ENCODE results near the gene CDC42SE2. TPM values are rescaled to one million over a fixed set of nuclear protein-coding genes. Genes with fewer than 3 reads are reported as not detected.

The CDC42SE2 gene
- total RNA-seq, 1 experiment from 2014 or later = 46.1 TPM

DNA sequence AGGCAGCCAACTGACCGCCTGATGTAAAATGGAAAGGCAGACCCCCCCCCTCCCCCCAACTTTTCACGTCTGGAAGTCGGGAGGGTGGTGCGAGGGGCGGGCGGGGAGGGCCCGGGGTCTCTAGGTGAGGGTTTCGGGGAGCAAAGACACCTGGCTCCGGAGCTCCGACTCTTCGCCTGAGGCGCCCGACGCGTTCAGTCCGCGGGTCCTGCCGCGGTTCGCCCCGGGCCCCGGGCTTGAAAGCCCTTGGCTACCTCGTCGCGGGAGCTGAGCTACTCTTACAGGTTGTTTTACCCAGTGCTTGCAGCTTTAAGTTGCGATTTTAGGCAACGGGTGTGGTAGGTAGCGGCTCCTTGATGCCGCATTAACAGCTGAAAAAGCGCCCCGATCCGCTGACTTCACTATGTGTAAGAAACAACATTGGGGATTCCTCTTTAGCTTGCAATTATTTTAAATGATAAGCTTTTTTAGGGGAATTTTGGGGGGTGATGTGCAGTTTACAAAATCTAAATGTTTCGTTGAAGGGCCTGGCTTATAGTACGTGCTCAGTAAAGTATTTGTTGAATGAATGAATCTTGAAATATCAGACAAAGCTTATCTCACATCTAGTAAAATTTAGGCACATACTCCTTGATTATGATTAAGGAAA lies 722 bp downstream of the CDC42SE2 start:
- Histone ChIP-seq H3K27me3 (ENCODE audit: control insufficient read depth, insufficient read depth, low read length) (no peaks in the 10 kb centered on the region), H3K4me3 (ENCODE audit: low read depth in 2 of 2, low read length in 2 of 2) (peak overlapping the region; percentile 80 to 90), H3K4me1 (ENCODE audit: control insufficient read depth, insufficient read depth, low read length) (peaks cover 3% of the 10 kb centered on the region; the same call in 1 of the 2 replicates), H3K27ac (ENCODE audit: low read length) (peak overlapping the region; percentile 90), H3K36me3 (ENCODE audit: control insufficient read depth, insufficient read depth, low read length) (no peaks in the 10 kb centered on the region), H3K9me3 (ENCODE audit: control insufficient read depth, insufficient read depth, low read depth, low read length) (no peaks in the 10 kb centered on the region)
- TF ChIP-seq POLR2AphosphoS5 (IDR thresholded peaks at IDR 0.05; ENCODE audit: low read depth, low read length) (no peak), TCF7L2 (IDR thresholded peaks at IDR 0.05; ENCODE audit: low read depth, low read length) (no peak), SIN3A (IDR thresholded peaks at IDR 0.05; ENCODE audit: borderline replicate concordance, insufficient read depth, low read depth, low read length) (no peak)
- TF ChIP-seq, protein P1, sequence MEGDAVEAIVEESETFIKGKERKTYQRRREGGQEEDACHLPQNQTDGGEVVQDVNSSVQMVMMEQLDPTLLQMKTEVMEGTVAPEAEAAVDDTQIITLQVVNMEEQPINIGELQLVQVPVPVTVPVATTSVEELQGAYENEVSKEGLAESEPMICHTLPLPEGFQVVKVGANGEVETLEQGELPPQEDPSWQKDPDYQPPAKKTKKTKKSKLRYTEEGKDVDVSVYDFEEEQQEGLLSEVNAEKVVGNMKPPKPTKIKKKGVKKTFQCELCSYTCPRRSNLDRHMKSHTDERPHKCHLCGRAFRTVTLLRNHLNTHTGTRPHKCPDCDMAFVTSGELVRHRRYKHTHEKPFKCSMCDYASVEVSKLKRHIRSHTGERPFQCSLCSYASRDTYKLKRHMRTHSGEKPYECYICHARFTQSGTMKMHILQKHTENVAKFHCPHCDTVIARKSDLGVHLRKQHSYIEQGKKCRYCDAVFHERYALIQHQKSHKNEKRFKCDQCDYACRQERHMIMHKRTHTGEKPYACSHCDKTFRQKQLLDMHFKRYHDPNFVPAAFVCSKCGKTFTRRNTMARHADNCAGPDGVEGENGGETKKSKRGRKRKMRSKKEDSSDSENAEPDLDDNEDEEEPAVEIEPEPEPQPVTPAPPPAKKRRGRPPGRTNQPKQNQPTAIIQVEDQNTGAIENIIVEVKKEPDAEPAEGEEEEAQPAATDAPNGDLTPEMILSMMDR (IDR thresholded peaks at IDR 0.05) = no peak
- TF ChIP-seq, protein P2, sequence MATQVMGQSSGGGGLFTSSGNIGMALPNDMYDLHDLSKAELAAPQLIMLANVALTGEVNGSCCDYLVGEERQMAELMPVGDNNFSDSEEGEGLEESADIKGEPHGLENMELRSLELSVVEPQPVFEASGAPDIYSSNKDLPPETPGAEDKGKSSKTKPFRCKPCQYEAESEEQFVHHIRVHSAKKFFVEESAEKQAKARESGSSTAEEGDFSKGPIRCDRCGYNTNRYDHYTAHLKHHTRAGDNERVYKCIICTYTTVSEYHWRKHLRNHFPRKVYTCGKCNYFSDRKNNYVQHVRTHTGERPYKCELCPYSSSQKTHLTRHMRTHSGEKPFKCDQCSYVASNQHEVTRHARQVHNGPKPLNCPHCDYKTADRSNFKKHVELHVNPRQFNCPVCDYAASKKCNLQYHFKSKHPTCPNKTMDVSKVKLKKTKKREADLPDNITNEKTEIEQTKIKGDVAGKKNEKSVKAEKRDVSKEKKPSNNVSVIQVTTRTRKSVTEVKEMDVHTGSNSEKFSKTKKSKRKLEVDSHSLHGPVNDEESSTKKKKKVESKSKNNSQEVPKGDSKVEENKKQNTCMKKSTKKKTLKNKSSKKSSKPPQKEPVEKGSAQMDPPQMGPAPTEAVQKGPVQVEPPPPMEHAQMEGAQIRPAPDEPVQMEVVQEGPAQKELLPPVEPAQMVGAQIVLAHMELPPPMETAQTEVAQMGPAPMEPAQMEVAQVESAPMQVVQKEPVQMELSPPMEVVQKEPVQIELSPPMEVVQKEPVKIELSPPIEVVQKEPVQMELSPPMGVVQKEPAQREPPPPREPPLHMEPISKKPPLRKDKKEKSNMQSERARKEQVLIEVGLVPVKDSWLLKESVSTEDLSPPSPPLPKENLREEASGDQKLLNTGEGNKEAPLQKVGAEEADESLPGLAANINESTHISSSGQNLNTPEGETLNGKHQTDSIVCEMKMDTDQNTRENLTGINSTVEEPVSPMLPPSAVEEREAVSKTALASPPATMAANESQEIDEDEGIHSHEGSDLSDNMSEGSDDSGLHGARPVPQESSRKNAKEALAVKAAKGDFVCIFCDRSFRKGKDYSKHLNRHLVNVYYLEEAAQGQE (IDR thresholded peaks at IDR 0.05; ENCODE audit: insufficient read depth in 1 of 2, low read depth in 2 of 2, low read length in 1 of 2) = no peak
- ChIA-PET CTCF (no interaction called here), POLR2A (interaction anchor here (0.6 to 0.9 kb wide), 2 partner anchors 47 to 67 kb away, joined by 3 to 15 read pairs; no protein-coding TSS in a partner anchor)
- no peak for DNase-seq (ENCODE audit: low read depth, low spot score)
- ATAC-seq = peak; percentile 31
- in situ Hi-C loops (cut with HindIII; ENCODE audit: low pct_unique_long_range_greater_than_20kb, low sequenced_read_pairs) = no loop called here
- BruUV-seq (replicated peaks) = no TSS peak
- intact Hi-C loops (cut with micrococcal nuclease; ENCODE audit: unreplicated experiment) = loop anchor here (10.0 kb wide), 1 partner anchor 100 kb away; the partner anchor contains the start of gene HINT1

DNA sequence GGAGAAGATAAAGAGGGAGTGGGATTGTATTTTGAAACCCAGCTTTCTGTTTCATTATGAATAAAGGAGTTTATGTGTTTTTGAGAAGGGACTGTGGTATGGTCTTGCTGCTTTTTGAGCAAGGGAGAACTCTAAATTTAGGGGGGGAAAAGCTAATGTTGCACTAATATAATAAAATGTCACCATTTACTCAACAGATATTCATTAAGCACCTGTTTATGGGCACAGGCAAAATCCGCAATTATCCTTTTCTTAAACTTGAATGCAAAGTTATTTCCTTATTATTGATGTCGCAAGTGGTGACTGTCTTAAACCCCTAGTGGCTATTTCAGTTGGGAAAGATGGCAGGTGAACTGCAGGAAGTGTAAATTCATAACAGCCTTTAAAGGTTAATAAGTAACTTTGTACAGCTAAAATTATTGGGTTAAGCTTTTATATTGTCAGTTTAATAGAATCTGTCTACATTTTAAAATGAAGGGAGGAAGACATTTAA lies 1.5 kb downstream of the CDC42SE2 start:
- POLR2A ChIA-PET = interaction anchor here (0.6 to 0.9 kb wide), 2 partner anchors 47 to 49 kb away, joined by 3 to 6 read pairs; no protein-coding TSS in a partner anchor
- H3K4me1 ChIP-seq (ENCODE audit: control insufficient read depth, insufficient read depth, low read length) = peaks cover 5% of the 10 kb centered on the region
- ATAC-seq = no peak
- intact Hi-C loops (cut with micrococcal nuclease; ENCODE audit: unreplicated experiment) = loop anchor here (10.0 kb wide), 1 partner anchor 101 kb away; the partner anchor contains the start of gene HINT1
- in situ Hi-C loops (cut with HindIII; ENCODE audit: low pct_unique_long_range_greater_than_20kb, low sequenced_read_pairs) = no loop called here
- TF ChIP-seq POLR2AphosphoS5 (IDR thresholded peaks at IDR 0.05; ENCODE audit: low read depth, low read length) (no peak), TCF7L2 (IDR thresholded peaks at IDR 0.05; ENCODE audit: low read depth, low read length) (no peak), SIN3A (IDR thresholded peaks at IDR 0.05; ENCODE audit: borderline replicate concordance, insufficient read depth, low read depth, low read length) (no peak)
- TF ChIP-seq, protein P1 (IDR thresholded peaks at IDR 0.05) = no peak
- TF ChIP-seq, protein P2 (IDR thresholded peaks at IDR 0.05; ENCODE audit: insufficient read depth in 1 of 2, low read depth in 2 of 2, low read length in 1 of 2) = no peak
- no TSS peak for BruUV-seq (replicated peaks)
- H3K9me3 ChIP-seq (ENCODE audit: control insufficient read depth, insufficient read depth, low read depth, low read length) = no peaks in the 10 kb centered on the region
- peak overlapping the region; percentile 80 to 90 for H3K4me3 ChIP-seq (ENCODE audit: low read depth in 2 of 2, low read length in 2 of 2)
- DNase-seq (ENCODE audit: low read depth, low spot score) = no peak
- no peaks in the 10 kb centered on the region for H3K36me3 ChIP-seq (ENCODE audit: control insufficient read depth, insufficient read depth, low read length)
- CTCF ChIA-PET = no interaction called here
- H3K27me3 ChIP-seq (ENCODE audit: control insufficient read depth, insufficient read depth, low read length) = no peaks in the 10 kb centered on the region
- H3K27ac ChIP-seq (ENCODE audit: low read length) = peak overlapping the region; percentile 90
